Measurements from ENCODE around the gene NINL.

GRCh38 chr20:25623736-25624499 is 38.6 kb upstream of the NINL start, which contains the start of gene NANP:
- TF ChIP-seq RXRA (IDR thresholded peaks at IDR 0.05; ENCODE audit: borderline replicate concordance, low read depth) (peak; percentile 46; the same call in 1 of the 2 replicates), RFX5 (IDR thresholded peaks at IDR 0.05; ENCODE audit: low read length) (no peak), TEAD4 (IDR thresholded peaks at IDR 0.05; ENCODE audit: borderline replicate concordance, insufficient read depth) (no peak), JUND (IDR thresholded peaks at IDR 0.05) (no peak), GABPA (IDR thresholded peaks at IDR 0.05; ENCODE audit: low read depth) (no peak), CTCF (IDR thresholded peaks at IDR 0.05) (no peak), REST (IDR thresholded peaks at IDR 0.05; ENCODE audit: low read depth, low read length) (no peak; the same call in 1 of the 2 replicates), TAF1 (IDR thresholded peaks at IDR 0.05; ENCODE audit: borderline replicate concordance, low read depth, low read length) (peak; percentile 54; the same call in 1 of the 2 replicates), POLR2AphosphoS5 (IDR thresholded peaks at IDR 0.05; ENCODE audit: low read depth, low read length) (peak; percentile 95), RCOR1 (IDR thresholded peaks at IDR 0.05; ENCODE audit: low read length) (no peak)

All from SK-N-SH (cell line).